Measurements from ENCODE around the gene ZNF512B.

Gene ZNF512B

DNA sequence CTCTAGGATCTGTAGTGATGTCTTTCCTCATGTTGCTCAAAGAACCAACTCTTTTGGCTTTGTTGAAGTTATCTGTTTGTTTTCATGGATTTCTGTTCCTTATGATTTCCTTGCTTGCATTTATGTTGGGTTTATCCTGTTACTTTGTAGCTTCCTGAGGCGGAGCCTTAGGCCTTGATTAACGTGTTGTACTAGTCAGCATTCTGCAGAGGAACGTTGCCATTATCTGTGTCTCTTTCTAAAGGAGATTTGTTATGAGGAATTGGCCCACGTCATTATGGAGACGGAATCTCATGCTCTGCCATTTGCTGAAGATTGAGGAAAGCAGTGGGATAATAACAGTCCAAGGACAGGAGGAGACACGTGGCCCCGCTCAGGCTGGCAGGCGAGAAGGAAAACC is 43.4 kb downstream of the ZNF512B start:
- TF ChIP-seq CTCF (IDR thresholded peaks at IDR 0.05; ENCODE audit: low read depth, low read length), result no peak
- TF ChIP-seq EZH2phosphoT487 (IDR thresholded peaks at IDR 0.05; ENCODE audit: low read depth), result no peak
- H3K27ac ChIP-seq (ENCODE audit: low read length), result no peak overlapping the region
- H3K79me2 ChIP-seq (ENCODE audit: low read length), result peaks cover 42% of the 10 kb centered on the region
- no peak overlapping the region for H3K9ac ChIP-seq (ENCODE audit: low read length)
- no peaks in the 10 kb centered on the region for H3K27me3 ChIP-seq (ENCODE audit: low read depth, low read length)
- H2AFZ ChIP-seq (ENCODE audit: low read depth, low read length), result no peak overlapping the region
- peaks cover 35% of the 10 kb centered on the region for H3K36me3 ChIP-seq (replicated peaks; ENCODE audit: low read depth, low read length)
- H3K4me2 ChIP-seq (ENCODE audit: low read length), result no peak overlapping the region
- no peaks in the 10 kb centered on the region for H3K9me3 ChIP-seq (ENCODE audit: insufficient read depth, low read length)
- no peaks in the 10 kb centered on the region for H3K4me1 ChIP-seq (ENCODE audit: low read length)
- H4K20me1 ChIP-seq (ENCODE audit: insufficient read depth, low read length), result peaks cover 18% of the 10 kb centered on the region; the same call in 1 of the 2 replicates
- no peak overlapping the region for H3K4me3 ChIP-seq (ENCODE audit: low read length)

- Histone ChIP-seq H3K79me2 (ENCODE audit: low read length) (peaks cover 47% of the 10 kb centered on the region), H3K9me3 (ENCODE audit: insufficient read depth, low read length) (no peaks in the 10 kb centered on the region), H3K4me3 (ENCODE audit: low read length) (no peak overlapping the region), H4K20me1 (ENCODE audit: insufficient read depth, low read length) (peaks cover 18% of the 10 kb centered on the region; the same call in 1 of the 2 replicates), H2AFZ (ENCODE audit: low read depth, low read length) (no peak overlapping the region), H3K27me3 (ENCODE audit: low read depth, low read length) (no peaks in the 10 kb centered on the region), H3K9ac (ENCODE audit: low read length) (no peak overlapping the region), H3K27ac (ENCODE audit: low read length) (no peak overlapping the region), H3K4me2 (ENCODE audit: low read length) (no peak overlapping the region), H3K36me3 (replicated peaks; ENCODE audit: low read depth, low read length) (peaks cover 23% of the 10 kb centered on the region), H3K4me1 (ENCODE audit: low read length) (no peaks in the 10 kb centered on the region)
- TF ChIP-seq EZH2phosphoT487 (IDR thresholded peaks at IDR 0.05; ENCODE audit: low read depth) (no peak), CTCF (IDR thresholded peaks at IDR 0.05; ENCODE audit: low read depth, low read length) (no peak)
Measured at GRCh38 chr20:63924241-63924640, 45.5 kb downstream of the ZNF512B start.

GRCh38 chr20:63923651-63924050 is 46.1 kb downstream of the ZNF512B start:
- Histone ChIP-seq H3K4me3 (ENCODE audit: low read length) (no peak overlapping the region), H3K9me3 (ENCODE audit: insufficient read depth, low read length) (no peaks in the 10 kb centered on the region), H3K4me1 (ENCODE audit: low read length) (no peaks in the 10 kb centered on the region), H2AFZ (ENCODE audit: low read depth, low read length) (no peak overlapping the region), H3K27ac (ENCODE audit: low read length) (no peak overlapping the region), H3K27me3 (ENCODE audit: low read depth, low read length) (no peaks in the 10 kb centered on the region), H3K4me2 (ENCODE audit: low read length) (no peak overlapping the region), H4K20me1 (ENCODE audit: insufficient read depth, low read length) (peaks cover 18% of the 10 kb centered on the region; the same call in 1 of the 2 replicates), H3K79me2 (ENCODE audit: low read length) (peaks cover 51% of the 10 kb centered on the region), H3K36me3 (replicated peaks; ENCODE audit: low read depth, low read length) (peaks cover 20% of the 10 kb centered on the region), H3K9ac (ENCODE audit: low read length) (no peak overlapping the region)
- no peak for TF ChIP-seq EZH2phosphoT487 (IDR thresholded peaks at IDR 0.05; ENCODE audit: low read depth)

DNA sequence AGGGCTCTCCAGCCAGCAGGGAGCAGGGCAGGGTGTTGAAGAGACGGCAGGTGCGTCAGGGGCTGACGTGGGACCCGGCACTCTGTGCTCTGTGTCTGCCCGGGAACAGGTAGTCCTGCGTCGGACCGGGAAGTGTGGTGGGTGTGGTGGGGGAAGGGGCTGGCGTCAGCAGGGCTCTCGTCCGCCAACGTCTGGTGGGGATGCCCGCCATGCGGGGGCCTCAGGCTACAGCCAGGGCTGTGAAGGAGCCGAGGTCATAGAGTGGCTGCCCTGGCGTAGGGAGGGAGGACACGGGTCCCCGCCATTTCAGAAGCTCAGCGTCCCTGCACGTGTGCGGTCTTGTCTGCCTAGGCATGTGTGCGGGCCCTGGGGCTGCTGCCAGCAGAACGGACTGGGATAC is 49.5 kb downstream of the ZNF512B start:
- Histone ChIP-seq H3K27ac (ENCODE audit: low read length) (no peak overlapping the region), H3K9me3 (ENCODE audit: insufficient read depth, low read length) (no peaks in the 10 kb centered on the region), H3K4me1 (ENCODE audit: low read length) (no peaks in the 10 kb centered on the region), H3K27me3 (ENCODE audit: low read depth, low read length) (no peaks in the 10 kb centered on the region), H3K4me2 (ENCODE audit: low read length) (no peak overlapping the region), H4K20me1 (ENCODE audit: insufficient read depth, low read length) (peaks cover 15% of the 10 kb centered on the region), H2AFZ (ENCODE audit: low read depth, low read length) (no peak overlapping the region), H3K4me3 (ENCODE audit: low read length) (no peak overlapping the region), H3K9ac (ENCODE audit: low read length) (no peak overlapping the region), H3K79me2 (ENCODE audit: low read length) (peaks cover 65% of the 10 kb centered on the region), H3K36me3 (replicated peaks; ENCODE audit: low read depth, low read length) (peaks cover 8% of the 10 kb centered on the region)
- no peak for TF ChIP-seq EZH2phosphoT487 (IDR thresholded peaks at IDR 0.05; ENCODE audit: low read depth)
- TF ChIP-seq CTCF (IDR thresholded peaks at IDR 0.05; ENCODE audit: low read depth, low read length), result no peak

- Histone ChIP-seq H4K20me1 (ENCODE audit: insufficient read depth, low read length) (peaks cover 13% of the 10 kb centered on the region), H3K27me3 (ENCODE audit: low read depth, low read length) (no peaks in the 10 kb centered on the region), H3K36me3 (replicated peaks; ENCODE audit: low read depth, low read length) (peaks cover 8% of the 10 kb centered on the region), H3K79me2 (ENCODE audit: low read length) (peaks cover 65% of the 10 kb centered on the region), H3K4me1 (ENCODE audit: low read length) (no peaks in the 10 kb centered on the region), H3K4me3 (ENCODE audit: low read length) (no peak overlapping the region), H2AFZ (ENCODE audit: low read depth, low read length) (no peak overlapping the region), H3K9ac (ENCODE audit: low read length) (no peak overlapping the region), H3K4me2 (ENCODE audit: low read length) (no peak overlapping the region), H3K27ac (ENCODE audit: low read length) (no peak overlapping the region), H3K9me3 (ENCODE audit: insufficient read depth, low read length) (no peaks in the 10 kb centered on the region)
- TF ChIP-seq EZH2phosphoT487 (IDR thresholded peaks at IDR 0.05; ENCODE audit: low read depth), result no peak
- TF ChIP-seq CTCF (IDR thresholded peaks at IDR 0.05; ENCODE audit: low read depth, low read length), result no peak
Measured at GRCh38 chr20:63919130-63919529, 50.6 kb downstream of the ZNF512B start.

Measured in OCI-LY3 (cell line).